Breast epithelium (tissue), 4 donors: ENCODE data around the gene ADH4. TPM values are rescaled to one million over a fixed set of nuclear protein-coding genes. Genes with fewer than 3 reads are reported as not detected.
A peak's percentile ranks its signal among the peaks of the same experiment; 100 is the strongest.
"Not testable (repeated sequence)": the region's sequence is repeated elsewhere in the genome, so short reads cannot be mapped to it uniquely, and the experiment has no call there.

Experiments
- DNase-seq, 2 donors: peaks; one replicate each; pipeline ENCODE4 v3.0.0-alpha.2; 2019; ENCODE audit warnings: low spot score in 2 of 2
- H3K27ac ChIP-seq, 2 donors: fragments of 200-600 bp; sonication (generic) in 1 of 2; one replicate each; pipeline ENCODE4 v1.5.1; 2016 to 2019; ENCODE audit warnings: mild to moderate bottlenecking in 1 of 2
- H3K27me3 ChIP-seq, 2 donors: fragments of 200-600 bp; sonication (generic) in 1 of 2; one replicate each; pipeline versions ENCODE4 v1.5.1 to v1.6.0; 2017 to 2019; ENCODE audit warnings: control low read depth in 1 of 2, mild to moderate bottlenecking in 1 of 2
- H3K36me3 ChIP-seq: fragments of 200-600 bp; one replicate; pipeline ENCODE4 v1.5.1; 2019
- H3K4me1 ChIP-seq, 2 donors: fragments of 200-600 bp; sonication (generic); one replicate each; pipeline ENCODE4 v1.5.1; 2016 to 2019; ENCODE audit warnings: control low read depth in 1 of 2
- H3K4me3 ChIP-seq, 3 donors: fragments of 200-600 bp; sonication (generic); 1 replicate in 2 of 3; 2 replicates in 1 of 3; pipeline ENCODE4 v1.5.1; 2016 to 2019; ENCODE audit warnings: mild to moderate bottlenecking in 3 of 3, moderate library complexity in 2 of 3
- H3K9me3 ChIP-seq, 2 donors: fragments of 200-600 bp; sonication (generic) in 1 of 2; one replicate each; pipeline ENCODE4 v1.5.1; 2016 to 2019; ENCODE audit warnings: control low read depth in 1 of 2
- POLR2A ChIP-seq: fragments of 450-650 bp; IDR thresholded peaks from one replicate; pipeline ENCODE4 v1.6.1; 2016; ENCODE audit warnings: antibody characterized with exemption, mild to moderate bottlenecking, moderate library complexity
- POLR2AphosphoS5 ChIP-seq, 3 donors: sonication (generic); formaldehyde crosslinking; IDR thresholded peaks; one replicate each; pipeline ENCODE4 v1.6.1; 2017; ENCODE audit warnings: antibody characterized with exemption in 3 of 3
- intact Hi-C: fragments of 100-400 bp; cut with DNase I; formaldehyde crosslinking; loops from one replicate; pipeline ENCODE4 v1.15.1; 2023; ENCODE audit warnings: low total_unique reads
- total RNA-seq, 3 donors: library from RNA; depleted of rRNA; stranded (reverse); fragments of >200 nt; gene quantifications; one replicate each; pipeline ENCODE4 v1.1.0, GENCODE V29; 2016
- TF ChIP-seq, protein P1 (sequence below), 3 donors: fragments of 450-650 bp; IDR thresholded peaks; one replicate each; pipeline ENCODE4 v1.5.1; 2016 to 2017; ENCODE audit warnings: antibody characterized with exemption in 3 of 3, mild to moderate bottlenecking in 3 of 3, moderate library complexity in 3 of 3

The ADH4 gene
- total RNA-seq, 3 donors from 2014 or later, result 0.48 to 27.5 (median 7.9) TPM

DNA sequence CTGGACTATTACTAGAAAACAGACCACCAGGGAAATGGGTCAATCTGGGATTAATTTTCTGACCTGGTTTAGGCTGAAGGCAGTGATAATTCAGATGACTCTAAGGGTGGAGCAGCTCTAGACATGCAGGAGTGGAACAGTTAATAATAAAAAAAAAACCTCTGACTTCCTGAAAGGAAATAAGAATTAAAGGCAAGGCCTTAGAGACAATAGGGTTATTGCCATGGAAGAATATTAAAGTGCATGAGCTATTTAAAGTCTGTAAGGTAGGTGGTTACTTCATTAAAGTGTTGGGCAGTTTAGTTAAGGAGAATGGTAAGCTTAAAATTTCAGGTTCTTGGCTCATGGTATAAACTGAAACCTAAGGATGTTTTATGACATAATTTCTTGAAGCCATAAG lies 40.9 kb downstream of the ADH4 start:
- no peak for DNase-seq

DNA sequence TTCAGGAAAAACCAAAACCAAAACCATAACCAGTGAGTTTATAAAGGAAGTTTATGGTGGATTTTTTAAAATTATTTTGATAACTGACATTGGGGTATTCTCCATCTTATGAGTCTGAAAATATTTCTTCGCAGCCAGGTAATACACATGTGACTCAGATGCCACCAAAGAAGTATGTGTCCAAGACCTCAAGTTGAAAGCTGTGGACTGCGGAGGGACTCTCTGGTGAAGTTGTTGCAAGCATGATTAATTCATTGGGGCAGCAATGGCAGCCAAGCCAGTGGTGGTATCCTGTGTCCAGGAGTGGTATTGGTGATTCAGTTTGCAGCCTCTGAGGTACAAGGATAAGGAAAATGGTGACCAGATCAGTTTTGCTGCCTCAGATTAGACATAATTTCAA lies 41.5 kb downstream of the ADH4 start:
- Histone ChIP-seq H3K36me3 (no peaks in the 10 kb centered on the region), H3K27ac (no peak overlapping the region), H3K27me3 (no peaks in the 10 kb centered on the region), H3K4me1 (no peaks in the 10 kb centered on the region), H3K9me3 (no peaks in the 10 kb centered on the region), H3K4me3 (no peak overlapping the region)
- intact Hi-C loops, result no loop called here
- no peak for DNase-seq
- TF ChIP-seq POLR2AphosphoS5 (IDR thresholded peaks at IDR 0.05), result no peak
- TF ChIP-seq, protein P1, sequence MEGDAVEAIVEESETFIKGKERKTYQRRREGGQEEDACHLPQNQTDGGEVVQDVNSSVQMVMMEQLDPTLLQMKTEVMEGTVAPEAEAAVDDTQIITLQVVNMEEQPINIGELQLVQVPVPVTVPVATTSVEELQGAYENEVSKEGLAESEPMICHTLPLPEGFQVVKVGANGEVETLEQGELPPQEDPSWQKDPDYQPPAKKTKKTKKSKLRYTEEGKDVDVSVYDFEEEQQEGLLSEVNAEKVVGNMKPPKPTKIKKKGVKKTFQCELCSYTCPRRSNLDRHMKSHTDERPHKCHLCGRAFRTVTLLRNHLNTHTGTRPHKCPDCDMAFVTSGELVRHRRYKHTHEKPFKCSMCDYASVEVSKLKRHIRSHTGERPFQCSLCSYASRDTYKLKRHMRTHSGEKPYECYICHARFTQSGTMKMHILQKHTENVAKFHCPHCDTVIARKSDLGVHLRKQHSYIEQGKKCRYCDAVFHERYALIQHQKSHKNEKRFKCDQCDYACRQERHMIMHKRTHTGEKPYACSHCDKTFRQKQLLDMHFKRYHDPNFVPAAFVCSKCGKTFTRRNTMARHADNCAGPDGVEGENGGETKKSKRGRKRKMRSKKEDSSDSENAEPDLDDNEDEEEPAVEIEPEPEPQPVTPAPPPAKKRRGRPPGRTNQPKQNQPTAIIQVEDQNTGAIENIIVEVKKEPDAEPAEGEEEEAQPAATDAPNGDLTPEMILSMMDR (IDR thresholded peaks at IDR 0.05), result no peak
- TF ChIP-seq POLR2A, result no peak

More for the DNA sequence above, 40.9 kb downstream of the ADH4 start:
- Histone ChIP-seq H3K36me3 (no peaks in the 10 kb centered on the region), H3K27ac (no peak overlapping the region), H3K4me3 (no peak overlapping the region), H3K9me3 (no peaks in the 10 kb centered on the region), H3K4me1 (no peaks in the 10 kb centered on the region), H3K27me3 (no peaks in the 10 kb centered on the region)
- TF ChIP-seq POLR2AphosphoS5 (IDR thresholded peaks at IDR 0.05), result no peak
- TF ChIP-seq POLR2A, result no peak
- TF ChIP-seq, protein P1 (IDR thresholded peaks at IDR 0.05), result no peak
- intact Hi-C loops, result no loop called here

DNA sequence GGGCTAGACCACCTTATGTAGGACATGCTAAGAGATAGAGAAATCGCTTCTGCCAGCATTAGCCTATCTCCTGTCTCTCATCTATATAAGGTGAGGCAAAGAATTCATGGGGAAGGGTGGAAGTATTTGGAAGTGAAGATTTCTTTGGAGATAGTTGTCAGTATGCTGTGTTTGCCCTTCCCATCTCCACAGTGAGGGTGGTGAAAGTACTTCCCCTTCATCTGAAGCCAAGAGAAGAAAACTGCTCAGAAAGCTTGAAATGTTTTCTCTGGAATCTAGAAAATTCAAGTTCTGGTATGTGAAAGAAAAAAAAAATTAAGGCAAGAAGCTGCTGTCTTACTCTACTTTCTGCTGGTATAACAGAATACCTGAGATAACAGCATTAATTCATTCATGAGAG lies 43.2 kb downstream of the ADH4 start:
- Histone ChIP-seq H3K36me3 (no peaks in the 10 kb centered on the region), H3K4me1 (no peaks in the 10 kb centered on the region), H3K27ac (no peak overlapping the region), H3K4me3 (no peak overlapping the region), H3K9me3 (no peaks in the 10 kb centered on the region), H3K27me3 (no peaks in the 10 kb centered on the region)
- no peak for DNase-seq
- TF ChIP-seq, protein P1 (IDR thresholded peaks at IDR 0.05), result no peak
- TF ChIP-seq POLR2AphosphoS5 (IDR thresholded peaks at IDR 0.05) (no peak), POLR2A (no peak)
- intact Hi-C loops, result no loop called here

DNA sequence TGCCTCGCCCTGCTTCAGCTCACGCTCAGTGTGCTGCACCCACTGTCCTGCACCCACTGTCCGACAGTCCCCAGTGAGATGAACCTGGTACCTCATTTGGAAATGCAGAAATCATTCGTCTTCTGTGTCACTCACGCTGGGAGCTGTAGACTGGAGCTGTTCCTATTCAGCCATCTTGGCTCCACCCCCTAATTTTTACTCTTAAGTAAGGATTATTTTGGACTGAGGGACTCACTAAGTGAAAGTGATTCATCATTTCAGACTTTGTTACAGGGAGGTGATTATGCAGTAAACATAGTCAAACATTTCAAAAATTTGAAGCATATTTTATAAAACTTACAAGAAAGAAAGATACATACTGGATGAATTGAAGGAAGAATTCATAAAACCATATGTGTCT lies 44.3 kb downstream of the ADH4 start:
- H3K27ac ChIP-seq, H3K27me3 ChIP-seq, H3K4me3 ChIP-seq, H3K36me3 ChIP-seq, H3K9me3 ChIP-seq, H3K4me1 ChIP-seq, intact Hi-C loops, DNase-seq: not testable (repeated sequence)

DNA sequence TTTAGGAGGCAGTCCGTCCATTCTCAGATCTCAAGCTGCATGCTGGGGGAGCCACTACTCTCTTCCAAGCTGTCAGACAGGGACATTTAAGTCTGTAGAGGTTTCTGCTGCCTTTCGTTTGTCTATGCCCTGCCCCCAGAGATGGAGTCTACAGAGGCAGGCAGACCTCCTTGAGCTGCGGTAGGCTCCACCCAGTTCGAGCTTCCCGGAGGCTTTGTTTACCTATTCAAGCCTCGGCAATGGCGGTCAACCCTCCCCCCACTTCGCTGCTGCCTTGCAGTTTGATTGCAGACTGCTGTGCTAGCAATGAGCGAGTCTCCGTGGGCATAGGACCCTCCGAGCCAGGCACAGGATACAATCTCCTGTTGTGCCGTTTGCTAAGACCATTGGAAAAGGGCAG lies 44.8 kb downstream of the ADH4 start:
- intact Hi-C loops, result no loop called here
- no peak for TF ChIP-seq POLR2AphosphoS5 (IDR thresholded peaks at IDR 0.05)
- no peak for TF ChIP-seq POLR2A
- TF ChIP-seq, protein P1 (IDR thresholded peaks at IDR 0.05), result no peak
- no peaks in the 10 kb centered on the region for H3K36me3 ChIP-seq
- H3K4me1 ChIP-seq, result no peaks in the 10 kb centered on the region
- H3K27me3 ChIP-seq, result no peaks in the 10 kb centered on the region
- no peak overlapping the region for H3K4me3 ChIP-seq
- no peak for DNase-seq
- no peak overlapping the region for H3K27ac ChIP-seq
- no peaks in the 10 kb centered on the region for H3K9me3 ChIP-seq

DNA sequence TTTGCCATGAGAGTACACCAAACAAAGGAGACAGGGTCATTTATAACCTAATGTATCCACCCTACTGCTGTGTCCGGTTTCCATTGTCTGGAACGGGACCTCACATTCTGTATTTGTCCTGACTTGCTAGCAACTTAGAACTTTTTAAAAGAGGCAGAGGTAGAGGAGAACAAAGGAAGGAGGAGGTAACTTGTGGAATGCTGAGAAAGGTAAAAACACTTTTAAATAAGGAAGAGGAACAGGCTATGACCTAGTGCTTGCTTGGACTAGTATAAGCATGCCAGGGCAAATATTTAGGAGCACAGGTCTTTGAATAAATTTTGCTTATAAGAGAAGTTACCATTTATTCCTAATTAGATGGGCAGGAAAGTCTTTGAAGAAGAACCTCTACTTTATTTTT lies 52.3 kb downstream of the ADH4 start:
- H3K36me3 ChIP-seq, intact Hi-C loops, H3K4me3 ChIP-seq, H3K9me3 ChIP-seq, H3K27me3 ChIP-seq, H3K4me1 ChIP-seq, DNase-seq: not testable (repeated sequence)
- peak overlapping the region in 1 of 2 donors; percentile 97 for H3K27ac ChIP-seq
